Keratinocyte (primary cell): ENCODE data around the gene CCN2. TPM values are rescaled to one million over a fixed set of nuclear protein-coding genes. Genes with fewer than 3 reads are reported as not detected.

Experiments
- DNase-seq: peaks from one replicate; pipeline ENCODE4 v3.0.0-alpha.2; 2011; ENCODE audit warnings: low read depth, missing footprints, low spot score
- FAIRE-seq: peaks from 2 replicates; lab custom pipeline; 2011; peaks lifted over from hg19 to GRCh38; lab: Jason Lieb, UNC
- H2AFZ ChIP-seq: 2 replicates; pipeline ENCODE4 v1.6.0; 2012; ENCODE audit warnings: low read length, control low read depth, inconsistent platforms; ENCODE audit not compliant: control insufficient read depth
- H3K27ac ChIP-seq: 2 replicates; pipeline ENCODE4 v1.5.1; 2011; ENCODE audit warnings: low read length; ENCODE audit not compliant: control insufficient read depth, insufficient read depth
- H3K27me3 ChIP-seq: 3 replicates; pipeline ENCODE4 v1.6.0; 2011; ENCODE audit warnings: low read length; ENCODE audit not compliant: control insufficient read depth, insufficient read depth; ENCODE audit errors: extremely low read depth
- H3K36me3 ChIP-seq, 2 experiments: 2 replicates in 1 of 2; 3 replicates in 1 of 2; pipeline ENCODE4 v1.5.1; 2011; ENCODE audit warnings: low read length in 2 of 2, mild to moderate bottlenecking in 1 of 2; ENCODE audit not compliant: control insufficient read depth in 2 of 2, insufficient read depth in 2 of 2; ENCODE audit errors: extremely low read depth in 1 of 2
- H3K4me1 ChIP-seq: 3 replicates; pipeline ENCODE4 v1.5.1; 2011; ENCODE audit warnings: low read length; ENCODE audit not compliant: control insufficient read depth, insufficient read depth; ENCODE audit errors: extremely low read depth
- H3K4me2 ChIP-seq: 3 replicates; pipeline ENCODE4 v1.6.0; 2011; ENCODE audit warnings: low read depth, low read length; ENCODE audit not compliant: control insufficient read depth, insufficient read depth; ENCODE audit errors: extremely low read depth
- H3K4me3 ChIP-seq, 3 experiments: fragments of 200-600 bp in 1 of 3; sonication (generic) in 1 of 3; 2 replicates in 2 of 3; 3 replicates in 1 of 3; pipeline ENCODE4 v1.5.1; 2011 to 2016; ENCODE audit warnings: low read length in 3 of 3, mild to moderate bottlenecking in 3 of 3, control low read depth in 2 of 3, inconsistent platforms in 1 of 3, low read depth in 1 of 3, mixed read lengths in 1 of 3, mixed run types in 1 of 3, moderate library complexity in 1 of 3; ENCODE audit not compliant: control insufficient read depth in 2 of 3, insufficient read depth in 2 of 3; ENCODE audit errors: extremely low read depth in 1 of 3
- H3K79me2 ChIP-seq: 2 replicates; pipeline ENCODE4 v1.6.0; 2012; ENCODE audit warnings: low read length; ENCODE audit not compliant: control insufficient read depth, insufficient read depth
- H3K9ac ChIP-seq: 3 replicates; pipeline ENCODE4 v1.6.0; 2011; ENCODE audit warnings: low read length; ENCODE audit not compliant: control insufficient read depth, insufficient read depth; ENCODE audit errors: extremely low read depth
- H3K9me1 ChIP-seq: 3 replicates; pipeline ENCODE4 v1.6.0; 2011; ENCODE audit warnings: low read length; ENCODE audit not compliant: control insufficient read depth, insufficient read depth; ENCODE audit errors: extremely low read depth
- H3K9me3 ChIP-seq: 2 replicates; pipeline ENCODE4 v1.5.1; 2012; ENCODE audit warnings: low read depth, low read length; ENCODE audit not compliant: control insufficient read depth
- H4K20me1 ChIP-seq: 3 replicates; pipeline ENCODE4 v1.6.0; 2011; ENCODE audit warnings: low read length; ENCODE audit not compliant: control insufficient read depth, insufficient read depth; ENCODE audit errors: extremely low read depth
- EZH2 ChIP-seq: IDR thresholded peaks from one replicate; pipeline ENCODE4 v1.6.1; 2012; ENCODE audit warnings: inconsistent platforms, mild to moderate bottlenecking, low read length, moderate library complexity
- dilution Hi-C: fragments of 300-500 bp; cut with MboI; formaldehyde crosslinking; loops from one replicate; pipeline ENCODE4 v1.7.0; 2020; ENCODE audit warnings: low sequenced_read_pairs; ENCODE audit not compliant: extremely low pct_ligation_motif_present
- polyA plus RNA-seq, 5 experiments: library from polyadenylated mRNA; depleted of rRNA in 3 of 5; stranded (reverse) in 3 of 5; stranded (forward) in 1 of 5; unstranded in 1 of 5; fragments of >200 nt; gene quantifications; 1 replicate in 1 of 5; 2 replicates in 3 of 5; 3 replicates in 1 of 5; pipeline versions ENCODE4 v1.2.1 to v1.2.3, GENCODE V29; 2011 to 2012; ENCODE audit warnings: missing spikeins in 2 of 5, low read depth in 1 of 5, low replicate concordance in 1 of 5
- TF ChIP-seq, protein P1 (sequence below), 3 experiments: IDR thresholded peaks in 1 of 3; conservative IDR thresholded peaks in 1 of 3; optimal IDR thresholded peaks in 1 of 3; 2 replicates in 2 of 3; 3 replicates in 1 of 3; pipeline versions ENCODE3 to v1.5.1; 2011; ENCODE audit warnings: low read length in 3 of 3, mild to moderate bottlenecking in 3 of 3, moderate library complexity in 2 of 3, control low read depth in 1 of 3, inconsistent platforms in 1 of 3; ENCODE audit not compliant: insufficient read depth in 2 of 3; ENCODE audit errors: extremely low read depth in 1 of 3

Gene CCN2
- polyA plus RNA-seq, 1 donor (not counting 4 experiments of a cell fraction or from before 2014, with no cell fraction given), result 78.2 TPM

DNA sequence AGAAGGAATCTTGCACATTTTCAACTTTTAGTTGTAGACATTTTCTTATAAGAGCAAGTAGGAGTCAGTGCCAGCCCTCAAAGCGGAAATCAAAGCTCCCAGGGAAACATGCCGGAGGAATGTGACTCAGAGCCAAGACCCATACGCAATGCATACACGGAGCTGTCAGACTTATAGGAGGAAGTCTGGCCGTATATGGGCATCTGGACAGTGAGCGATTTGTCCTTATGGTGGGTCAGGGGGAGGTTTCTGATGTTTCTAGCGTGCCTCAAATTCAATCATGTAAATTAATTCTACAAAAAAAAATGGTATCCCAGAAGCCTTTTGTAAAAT, 3.6 kb upstream of the CCN2 start:
- Histone ChIP-seq H3K36me3 (no peaks in the 10 kb centered on the region), H3K9ac (peak overlapping the region; percentile 1), H3K4me2 (peak overlapping the region; percentile 47), H3K4me1 (peaks cover 33% of the 10 kb centered on the region), H3K9me1 (no peaks in the 10 kb centered on the region), H3K79me2 (peaks cover 4% of the 10 kb centered on the region), H3K27ac (peak overlapping the region; percentile 28), H4K20me1 (no peaks in the 10 kb centered on the region), H3K27me3 (no peaks in the 10 kb centered on the region), H3K4me3 (peak overlapping the region in 1 of 3 experiments; percentile 29), H3K9me3 (no peaks in the 10 kb centered on the region), H2AFZ (peak overlapping the region; percentile 57)
- DNase-seq, result no peak
- FAIRE-seq, result peak; percentile 88
- TF ChIP-seq, protein P1, sequence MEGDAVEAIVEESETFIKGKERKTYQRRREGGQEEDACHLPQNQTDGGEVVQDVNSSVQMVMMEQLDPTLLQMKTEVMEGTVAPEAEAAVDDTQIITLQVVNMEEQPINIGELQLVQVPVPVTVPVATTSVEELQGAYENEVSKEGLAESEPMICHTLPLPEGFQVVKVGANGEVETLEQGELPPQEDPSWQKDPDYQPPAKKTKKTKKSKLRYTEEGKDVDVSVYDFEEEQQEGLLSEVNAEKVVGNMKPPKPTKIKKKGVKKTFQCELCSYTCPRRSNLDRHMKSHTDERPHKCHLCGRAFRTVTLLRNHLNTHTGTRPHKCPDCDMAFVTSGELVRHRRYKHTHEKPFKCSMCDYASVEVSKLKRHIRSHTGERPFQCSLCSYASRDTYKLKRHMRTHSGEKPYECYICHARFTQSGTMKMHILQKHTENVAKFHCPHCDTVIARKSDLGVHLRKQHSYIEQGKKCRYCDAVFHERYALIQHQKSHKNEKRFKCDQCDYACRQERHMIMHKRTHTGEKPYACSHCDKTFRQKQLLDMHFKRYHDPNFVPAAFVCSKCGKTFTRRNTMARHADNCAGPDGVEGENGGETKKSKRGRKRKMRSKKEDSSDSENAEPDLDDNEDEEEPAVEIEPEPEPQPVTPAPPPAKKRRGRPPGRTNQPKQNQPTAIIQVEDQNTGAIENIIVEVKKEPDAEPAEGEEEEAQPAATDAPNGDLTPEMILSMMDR (optimal IDR thresholded peaks at IDR 0.05 in 1 of 3, IDR thresholded peaks at IDR 0.05 in 1 of 3, conservative IDR thresholded peaks at IDR 0.05 in 1 of 3; ENCODE audit: extremely low read depth in 1 of 3, insufficient read depth in 2 of 3, low read length in 3 of 3), result no peak
- no peak for TF ChIP-seq EZH2
- dilution Hi-C loops, result no loop called here

DNA sequence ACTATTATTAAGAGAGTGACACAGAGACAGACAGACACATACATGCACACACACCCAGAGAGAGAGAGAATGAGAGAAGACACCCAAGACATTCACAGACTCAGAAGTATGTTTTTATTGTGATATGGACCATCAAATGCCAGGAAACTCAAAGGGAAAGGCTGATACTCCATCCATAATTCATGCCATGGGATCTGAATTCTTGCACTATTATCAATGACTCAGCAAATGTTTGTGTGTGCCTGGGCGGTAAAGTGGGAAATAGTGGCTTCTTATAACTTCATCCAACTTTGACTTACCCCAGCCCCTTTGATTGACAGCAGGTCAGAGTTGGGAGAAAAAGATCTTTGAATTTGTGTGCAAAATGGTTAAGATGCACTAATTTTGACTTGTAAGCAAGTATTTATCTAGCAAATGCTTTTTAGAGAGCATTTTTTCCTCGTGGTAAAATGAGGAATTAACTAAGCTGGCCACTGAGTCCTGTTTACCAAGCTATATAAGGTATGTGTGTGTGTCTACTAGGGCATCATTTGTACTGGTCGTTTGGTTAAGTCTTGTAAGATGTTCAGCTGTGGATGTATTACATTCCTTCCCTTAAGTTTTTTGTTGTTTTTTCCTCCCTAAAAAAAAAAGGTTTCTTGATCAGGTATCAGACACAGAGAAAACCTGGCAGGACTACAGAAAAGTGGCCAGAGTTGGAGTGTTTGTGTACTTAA, 3.0 kb upstream of the CCN2 start:
- Histone ChIP-seq H3K27me3 (no peaks in the 10 kb centered on the region), H3K9me3 (no peaks in the 10 kb centered on the region), H3K4me2 (peak overlapping the region; percentile 47), H3K9ac (no peak overlapping the region), H3K4me3 (peak overlapping the region in 1 of 3 experiments; percentile 29), H3K79me2 (peaks cover 4% of the 10 kb centered on the region), H3K9me1 (no peaks in the 10 kb centered on the region), H3K4me1 (peaks cover 38% of the 10 kb centered on the region), H4K20me1 (no peaks in the 10 kb centered on the region), H3K36me3 (peaks cover 0 to 2% of the 10 kb centered on the region in 2 experiments), H2AFZ (peak overlapping the region; percentile 57), H3K27ac (peak overlapping the region; percentile 28)
- TF ChIP-seq, protein P1 (optimal IDR thresholded peaks at IDR 0.05 in 1 of 3, IDR thresholded peaks at IDR 0.05 in 1 of 3, conservative IDR thresholded peaks at IDR 0.05 in 1 of 3; ENCODE audit: extremely low read depth in 1 of 3, insufficient read depth in 2 of 3, low read length in 3 of 3), result no peak
- TF ChIP-seq EZH2, result no peak
- FAIRE-seq (peak; percentile 20), DNase-seq (no peak)
- dilution Hi-C loops, result no loop called here
